RPMI8226 (cell line): Measurements from ENCODE around the gene RHBDL3.

Source experiments
- DNase-seq: peaks from one replicate; pipeline ENCODE4 v3.0.0-alpha.2; 2015

RHBDL3 gene

DNA sequence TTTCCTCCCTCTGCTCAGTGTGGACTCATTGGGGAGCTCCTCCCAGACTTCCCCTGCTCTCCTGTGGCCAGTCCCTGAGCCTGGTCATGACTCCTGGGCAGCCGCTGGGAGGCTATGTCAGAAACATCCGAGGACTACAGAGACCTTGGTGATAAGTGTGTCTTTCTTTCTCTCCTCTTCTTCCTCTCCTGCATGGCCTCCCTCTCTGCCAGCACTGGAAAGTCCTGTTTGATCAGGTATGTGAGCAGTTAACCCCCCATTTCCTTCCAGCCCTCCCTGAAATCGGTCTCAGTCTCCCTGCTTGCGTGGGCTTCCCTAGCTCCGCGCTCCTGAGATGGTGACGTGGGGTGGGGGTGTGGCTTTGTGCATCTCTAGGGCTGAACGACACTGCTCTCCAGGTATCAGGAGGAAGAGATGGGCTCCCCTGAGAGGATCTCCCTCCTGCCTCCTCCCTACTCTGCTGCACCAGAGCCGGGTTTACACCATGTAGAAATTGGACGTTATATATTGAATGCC lies 2.1 kb downstream of the RHBDL3 start:
- DNase-seq, result no peak

DNA sequence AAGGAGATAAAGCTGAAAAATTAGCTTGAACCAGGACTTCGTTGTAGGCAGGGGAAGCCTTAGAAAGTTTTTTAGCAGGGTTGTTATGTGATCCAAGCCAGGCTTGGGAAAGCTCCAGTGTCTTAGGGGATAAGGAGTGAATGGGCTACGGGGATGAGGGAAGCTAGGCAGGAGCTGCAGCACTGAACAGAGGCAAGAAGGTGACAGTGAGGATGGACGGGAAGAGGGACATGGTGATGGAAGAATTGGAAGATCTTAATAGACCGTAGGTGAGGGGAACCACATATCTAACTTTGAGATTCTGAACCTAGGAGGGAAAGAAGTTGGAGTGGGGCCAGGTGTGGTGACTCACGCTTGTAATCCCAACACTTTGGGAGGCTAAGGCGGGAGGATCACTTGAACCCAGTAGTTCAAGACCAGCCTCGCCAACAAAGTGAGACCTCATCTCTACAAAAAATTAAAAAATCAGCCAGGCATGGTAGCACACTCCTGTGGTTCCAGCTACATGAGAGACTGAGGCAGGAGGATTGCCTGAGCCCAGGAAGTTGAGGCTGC lies 3.2 kb downstream of the RHBDL3 start:
- DNase-seq, result no peak

DNA sequence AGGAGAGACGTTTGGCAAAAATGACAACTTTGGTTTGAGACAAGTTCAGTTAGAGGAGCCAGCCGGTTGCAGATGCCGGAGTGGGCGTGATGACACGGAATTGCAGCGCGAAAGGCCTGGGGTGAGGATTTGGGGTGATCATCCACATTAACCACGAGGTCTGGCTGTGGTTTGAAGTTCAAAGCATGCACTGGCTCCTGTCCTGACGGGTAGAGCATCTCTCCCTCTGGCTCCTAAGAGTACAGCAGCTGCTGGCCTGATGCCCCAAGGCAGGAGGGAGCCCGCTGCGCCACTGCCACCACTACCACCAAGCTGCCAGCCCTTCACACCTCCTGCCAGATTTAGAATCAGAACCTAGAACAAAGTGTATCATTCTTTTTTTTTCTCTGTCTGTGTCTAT lies 3.7 kb downstream of the RHBDL3 start:
- DNase-seq, result peak; percentile 22

DNA sequence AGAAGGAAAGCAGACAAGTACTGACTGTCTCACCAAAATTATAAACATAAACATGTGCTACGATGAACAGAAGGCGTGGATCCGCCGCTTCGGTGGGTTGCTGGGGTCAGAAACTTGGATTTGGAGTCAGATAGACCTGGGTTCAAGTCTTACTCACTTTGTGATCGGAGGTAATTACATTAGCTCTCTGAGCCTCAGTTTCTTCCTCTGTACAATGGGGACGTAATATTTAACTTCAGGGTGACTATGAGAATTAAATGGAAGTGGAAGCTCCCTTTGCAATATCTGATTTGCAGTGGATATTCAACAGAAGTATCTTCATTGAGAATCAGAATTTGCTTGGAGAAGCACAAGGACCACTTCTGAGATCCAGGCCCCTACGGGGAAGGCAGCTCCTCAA lies 6.2 kb downstream of the RHBDL3 start:
- DNase-seq, result no peak

DNA sequence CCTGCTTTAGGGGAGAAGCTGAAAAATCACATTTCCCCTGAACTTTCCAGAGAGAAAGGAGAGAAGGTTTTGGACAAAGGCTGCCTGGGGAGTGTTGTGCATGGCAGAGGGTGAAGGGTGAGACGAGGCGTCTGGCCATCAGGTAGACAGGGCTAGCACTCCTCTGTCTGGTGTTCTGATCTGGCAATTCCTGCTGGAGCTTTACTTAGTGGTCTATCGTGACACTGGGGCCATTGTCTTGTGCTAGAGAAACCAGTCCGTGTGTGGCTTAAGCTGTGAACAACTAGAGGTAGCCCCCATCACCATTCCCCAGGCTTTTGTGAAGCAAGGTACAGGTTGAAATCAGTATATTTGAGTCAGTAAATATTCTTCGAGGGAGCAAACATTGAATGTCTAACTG lies 8.5 kb downstream of the RHBDL3 start:
- DNase-seq, result no peak

DNA sequence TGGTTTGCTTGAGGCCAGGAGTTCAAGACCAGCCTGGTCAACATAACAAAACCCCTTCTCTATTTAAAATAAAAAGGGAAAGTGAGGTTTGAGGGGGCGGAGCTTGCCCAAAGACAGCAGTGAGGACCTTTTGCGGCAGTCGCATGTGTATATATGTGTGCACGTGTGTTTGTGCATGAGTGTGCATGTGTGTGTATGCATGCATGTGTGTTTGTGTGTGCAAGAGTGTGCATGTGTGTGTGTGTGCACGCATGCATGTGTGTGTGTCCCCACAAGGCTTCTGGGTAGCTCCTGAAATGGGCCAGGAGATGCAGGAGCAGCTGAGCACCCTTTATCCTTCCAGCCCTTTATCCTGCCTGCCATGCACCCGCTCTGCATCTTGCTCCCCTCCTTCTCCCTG lies 9.0 kb downstream of the RHBDL3 start:
- DNase-seq, result no peak

DNA sequence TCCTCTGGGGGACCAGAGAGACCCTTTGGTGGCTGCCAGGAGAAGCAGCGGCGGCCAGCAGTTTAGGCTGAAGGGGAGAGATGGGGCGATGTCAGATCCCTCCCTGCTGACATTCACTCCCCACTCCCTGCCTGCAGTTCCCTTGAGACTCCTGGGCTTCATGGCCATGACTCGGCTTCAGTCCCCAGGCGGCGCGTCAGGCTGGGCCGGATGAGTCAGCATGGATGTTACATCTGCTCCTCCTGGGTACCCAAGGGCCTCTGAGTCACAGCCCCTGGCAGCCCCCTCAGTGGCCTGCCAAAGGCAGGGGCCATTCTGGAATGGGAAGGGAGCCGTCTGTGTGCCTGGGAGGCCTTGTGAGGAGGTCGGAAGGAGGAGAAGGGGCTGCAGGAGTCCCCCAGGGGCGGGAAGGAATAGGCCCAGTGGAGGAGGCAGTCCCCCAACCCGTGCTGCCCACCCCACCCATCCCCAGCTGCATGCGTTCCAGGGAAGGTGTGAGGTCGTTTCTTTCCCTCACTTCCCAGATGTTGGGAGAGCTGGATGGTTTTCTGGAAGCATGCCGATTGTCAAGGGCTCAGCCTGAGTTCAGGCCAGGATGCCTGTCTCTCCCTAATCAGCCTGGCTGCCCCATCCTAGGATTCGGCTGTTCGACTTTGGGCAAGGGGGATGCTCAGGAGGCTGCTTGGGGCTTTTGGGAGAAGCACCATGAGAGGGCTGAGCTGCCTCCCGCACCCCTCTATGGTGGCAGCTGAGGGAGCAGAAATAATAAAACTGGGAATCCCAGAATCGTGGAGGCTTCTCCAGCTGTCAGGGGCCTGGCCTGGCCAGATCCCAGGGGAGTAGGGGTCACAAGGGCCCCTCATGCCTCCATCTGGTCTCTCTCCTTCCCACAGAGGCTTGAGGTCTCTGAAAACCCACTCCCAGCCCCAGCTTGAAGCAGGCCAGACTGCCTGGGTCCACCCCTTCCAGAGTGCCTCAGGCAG lies 9.7 kb downstream of the RHBDL3 start:
- no peak for DNase-seq

DNA sequence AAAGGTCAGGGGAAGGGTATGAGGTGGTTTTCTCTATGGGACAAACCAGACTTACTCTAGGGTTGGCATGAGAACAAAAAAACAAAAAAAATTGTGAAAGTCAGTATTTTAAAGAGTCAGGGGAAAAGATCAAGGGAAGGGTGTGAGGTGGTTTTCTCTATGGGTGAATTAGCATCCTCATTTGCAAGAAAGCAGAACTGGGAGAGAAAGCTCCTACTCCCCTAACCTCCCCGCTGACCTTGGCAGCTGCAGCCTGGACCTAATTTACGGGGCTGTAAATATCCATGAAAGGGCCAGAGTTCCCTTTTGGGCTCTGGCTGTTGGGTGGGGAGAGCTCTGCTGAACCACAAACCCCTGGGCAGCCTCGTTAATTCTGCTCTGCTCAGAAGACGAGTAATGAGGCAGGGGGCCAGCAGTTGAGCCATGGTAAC lies 10.6 kb downstream of the RHBDL3 start:
- DNase-seq, result peak; percentile 88

DNA sequence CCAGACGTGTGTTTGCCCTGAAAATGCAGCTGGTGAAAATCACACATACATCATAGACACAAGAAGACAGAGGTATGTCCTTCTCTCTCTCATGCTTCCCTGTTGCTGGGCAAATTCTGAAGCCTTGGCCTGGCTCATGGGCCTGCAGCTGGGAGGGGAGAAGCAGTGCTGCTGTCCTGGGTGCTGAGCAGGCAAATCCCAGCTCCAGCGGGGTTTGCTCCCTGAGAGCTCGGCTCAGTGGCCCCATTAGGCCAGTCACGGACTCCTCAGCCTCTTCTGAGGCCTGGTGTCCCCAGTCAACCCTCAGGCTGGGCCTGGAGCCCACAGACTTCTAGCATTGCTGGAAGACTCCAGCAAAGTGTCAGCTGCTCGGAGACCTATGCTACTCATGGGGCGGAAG lies 11.7 kb downstream of the RHBDL3 start:
- DNase-seq, result no peak

DNA sequence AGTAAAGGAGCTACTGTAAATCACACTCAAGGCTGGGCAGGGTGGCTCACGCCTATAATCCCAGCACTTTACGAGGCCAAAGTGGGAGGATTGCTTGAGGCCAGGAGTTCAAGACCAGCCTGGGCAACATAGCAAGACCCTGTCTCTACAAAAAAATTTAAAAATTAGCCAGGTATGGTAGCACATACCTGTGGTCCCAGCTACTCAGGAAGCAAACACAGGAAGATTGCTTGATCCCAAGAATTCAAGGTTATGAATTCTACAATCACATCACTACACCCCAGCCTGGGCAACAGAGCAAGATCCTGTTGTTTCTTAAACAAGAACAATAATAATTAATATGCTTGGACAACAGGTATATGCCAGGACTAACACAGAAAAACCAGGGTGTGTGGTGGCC lies 13.2 kb downstream of the RHBDL3 start:
- no peak for DNase-seq

DNA sequence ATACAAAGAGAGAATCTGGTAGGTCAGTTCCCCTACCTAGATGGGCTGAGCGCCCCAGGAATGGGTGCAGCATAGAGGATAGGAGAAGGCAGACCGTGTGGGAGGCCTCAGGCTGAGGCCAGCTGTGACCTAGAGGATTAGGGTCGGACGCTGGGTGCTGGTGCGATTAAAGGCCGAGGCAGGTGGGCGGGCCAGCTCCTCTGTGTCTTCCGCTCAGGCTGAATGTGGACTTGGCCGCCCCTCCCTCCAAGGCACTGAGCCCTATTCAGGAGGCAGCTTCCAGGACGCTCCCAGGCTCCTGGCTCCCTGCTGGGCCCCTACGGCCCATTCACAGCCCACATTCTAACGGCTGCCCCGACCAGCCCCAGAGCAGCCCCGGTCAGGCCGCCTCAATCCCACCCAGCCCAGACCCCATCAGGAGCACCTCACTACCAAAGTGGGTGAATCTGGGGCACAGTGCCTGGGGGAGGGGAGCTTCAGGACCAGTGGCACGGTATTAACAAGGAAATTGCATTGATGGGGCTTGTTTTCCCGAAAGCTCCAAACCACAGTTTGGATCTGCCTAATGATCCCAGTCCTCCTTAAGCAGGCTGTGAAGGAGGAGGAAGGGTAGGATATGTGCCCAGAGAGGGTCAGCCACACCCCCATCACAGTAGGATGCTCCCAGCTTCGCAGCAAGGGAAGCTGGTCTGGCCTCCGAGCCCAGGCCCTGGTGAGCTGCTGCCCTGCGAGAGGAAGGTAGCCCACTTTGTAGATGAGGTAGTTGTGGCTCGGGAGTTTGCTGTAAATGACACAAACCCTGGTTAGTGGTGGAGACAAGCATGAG lies 14.5 kb downstream of the RHBDL3 start:
- no peak for DNase-seq

DNA sequence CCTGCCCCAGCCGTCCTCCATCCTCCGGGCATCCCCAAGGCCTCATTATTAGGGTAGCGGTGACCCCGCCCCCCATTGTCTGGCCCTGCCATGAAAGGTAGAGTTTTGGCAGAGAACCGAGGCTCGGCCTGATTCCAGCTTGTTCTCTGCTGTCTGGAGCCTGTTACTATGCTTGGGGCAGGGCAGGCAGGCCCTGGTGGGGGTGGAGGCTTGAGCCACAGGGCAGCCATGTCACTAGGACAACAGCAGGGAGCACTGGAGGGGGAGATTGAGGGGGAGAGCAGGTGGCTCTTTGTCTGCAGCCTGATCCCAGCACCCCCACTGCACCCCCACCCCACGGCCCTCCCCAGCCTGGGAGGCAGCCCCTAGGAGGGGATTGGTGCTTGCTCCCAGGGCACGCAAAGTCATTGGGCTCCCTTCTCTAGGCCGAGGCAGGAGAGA lies 15.4 kb downstream of the RHBDL3 start:
- peak; percentile 61 for DNase-seq

DNA sequence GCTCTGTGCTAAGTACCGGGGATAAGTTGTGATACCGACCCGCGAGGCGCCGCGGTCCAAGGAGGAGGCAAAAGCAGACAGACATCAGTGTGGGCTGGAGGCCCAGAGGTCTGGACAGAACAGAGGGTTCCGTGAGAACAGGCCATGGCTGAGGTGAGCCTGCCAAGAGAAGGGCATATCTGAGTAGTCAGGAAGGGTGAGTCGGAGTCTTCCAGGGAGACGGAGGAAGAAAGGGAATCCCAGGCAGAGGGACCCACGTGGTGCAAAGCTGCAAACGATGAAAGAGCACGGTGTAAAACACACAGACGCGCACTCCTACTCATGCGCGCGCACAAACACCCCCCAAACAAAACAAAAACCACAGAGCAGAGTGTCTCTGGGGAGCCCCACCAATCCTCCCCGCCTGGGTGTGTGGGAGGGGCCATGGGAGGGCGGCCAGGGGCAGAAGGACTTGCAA lies 18.1 kb downstream of the RHBDL3 start:
- DNase-seq, result no peak

DNA sequence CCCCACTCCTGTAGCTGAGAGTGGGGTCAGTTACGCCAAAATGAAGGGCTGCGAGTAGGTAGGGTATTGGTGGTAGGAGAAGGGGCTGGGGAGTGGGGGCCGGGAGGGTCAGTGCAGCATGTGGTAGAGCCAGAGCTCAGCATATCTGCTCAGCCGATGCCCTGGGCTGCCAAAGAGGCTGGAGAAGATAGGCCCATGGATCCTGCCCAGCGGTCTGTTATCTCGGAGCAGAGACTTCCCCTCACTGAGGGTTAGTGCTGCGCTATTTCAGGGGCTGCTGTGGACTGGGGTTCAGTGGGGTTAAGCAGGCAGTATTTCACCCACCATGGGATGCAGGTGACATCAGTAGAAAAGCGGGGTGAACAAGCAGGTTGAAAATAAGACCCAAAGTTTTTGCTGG lies 19.7 kb downstream of the RHBDL3 start:
- no peak for DNase-seq

DNA sequence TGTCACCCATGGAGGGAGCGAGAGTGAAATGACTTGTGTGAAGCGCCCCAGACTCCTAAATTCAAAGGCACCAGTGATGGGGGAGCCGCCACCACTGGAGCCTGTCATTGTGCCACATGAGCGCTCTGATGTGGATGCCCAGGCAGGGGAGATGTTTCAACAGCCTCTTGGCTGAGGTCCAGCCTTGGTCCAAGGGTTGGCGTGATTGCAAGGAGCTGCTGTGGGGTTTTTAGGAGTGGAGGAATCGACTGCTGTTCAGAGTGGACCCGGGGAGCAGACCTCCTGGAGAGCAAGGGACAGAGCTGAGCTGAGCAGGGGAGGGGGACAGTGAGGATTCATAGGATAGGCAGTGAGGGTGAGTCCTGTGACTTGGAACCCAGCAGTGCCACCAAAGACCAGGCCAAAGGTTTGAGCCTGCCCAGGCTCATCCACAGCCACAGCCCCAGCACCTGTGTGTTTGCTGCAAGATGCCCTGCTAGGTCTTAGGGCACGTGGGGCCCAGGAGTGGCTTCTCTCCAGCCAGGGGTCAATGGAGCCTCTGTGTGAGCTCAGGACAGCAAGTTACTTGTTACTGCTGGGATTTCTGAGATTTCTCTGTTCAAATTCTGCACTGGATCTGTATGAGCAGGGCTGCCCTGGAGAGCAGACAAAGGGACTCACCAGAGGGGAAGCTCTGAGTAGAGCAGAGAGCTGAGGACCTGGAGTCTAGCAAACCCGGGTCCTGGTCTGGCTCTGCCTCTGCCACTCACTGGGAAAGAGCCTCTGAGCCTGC lies 20.3 kb downstream of the RHBDL3 start:
- peak; percentile 25 for DNase-seq

DNA sequence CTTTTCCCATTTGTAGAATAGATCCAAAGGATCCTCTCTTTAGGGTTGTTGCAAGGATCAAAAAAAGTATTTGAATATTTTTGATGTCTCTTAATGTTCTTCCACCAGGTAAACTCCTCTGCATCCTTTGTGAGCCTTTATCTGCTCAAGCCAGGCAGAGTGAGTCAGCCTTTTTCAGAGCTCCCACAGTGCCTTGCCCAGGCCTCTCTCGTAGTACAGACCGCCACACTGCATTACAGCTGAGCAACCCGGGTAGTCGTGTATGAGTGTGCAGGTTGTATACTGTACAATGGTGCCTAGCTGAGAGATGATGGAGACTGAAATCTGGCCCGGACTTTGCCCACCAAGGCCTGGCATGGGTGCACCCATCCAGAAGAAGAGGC lies 20.9 kb downstream of the RHBDL3 start:
- no peak for DNase-seq

DNA sequence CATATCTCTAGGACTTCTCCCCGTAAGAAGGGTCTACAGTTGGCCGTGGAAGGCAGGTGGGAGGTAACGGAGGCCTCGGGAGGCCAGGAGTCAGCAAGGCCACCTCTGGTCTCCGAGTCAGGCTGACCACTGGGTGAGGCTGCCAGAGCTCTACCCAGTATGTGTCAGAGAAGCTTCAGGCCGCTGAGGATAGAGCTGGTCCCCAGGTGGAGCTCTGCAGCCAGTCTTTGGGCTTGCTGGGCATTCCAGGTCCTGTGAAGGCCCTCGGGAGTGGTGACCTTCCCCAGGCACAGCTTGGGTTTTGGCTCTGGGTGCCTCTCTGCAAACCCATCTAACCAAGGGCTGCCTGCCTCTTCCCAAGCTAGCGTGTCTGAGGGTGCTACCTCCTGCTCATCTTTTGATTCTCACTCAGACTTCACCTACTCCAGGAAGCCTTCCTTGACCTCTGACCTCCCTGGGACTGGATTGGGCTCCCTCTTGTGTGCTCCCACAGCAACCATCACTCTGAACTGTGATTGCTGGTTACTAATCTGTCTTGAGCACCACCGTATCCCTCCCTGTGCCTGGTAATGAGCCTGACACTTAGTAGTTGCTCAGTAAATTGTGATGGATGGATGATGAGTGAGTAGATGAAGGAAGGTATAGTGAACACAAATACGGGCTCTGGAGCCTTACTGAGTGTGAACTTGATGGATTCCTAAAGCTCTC lies 22.3 kb downstream of the RHBDL3 start:
- no peak for DNase-seq

DNA sequence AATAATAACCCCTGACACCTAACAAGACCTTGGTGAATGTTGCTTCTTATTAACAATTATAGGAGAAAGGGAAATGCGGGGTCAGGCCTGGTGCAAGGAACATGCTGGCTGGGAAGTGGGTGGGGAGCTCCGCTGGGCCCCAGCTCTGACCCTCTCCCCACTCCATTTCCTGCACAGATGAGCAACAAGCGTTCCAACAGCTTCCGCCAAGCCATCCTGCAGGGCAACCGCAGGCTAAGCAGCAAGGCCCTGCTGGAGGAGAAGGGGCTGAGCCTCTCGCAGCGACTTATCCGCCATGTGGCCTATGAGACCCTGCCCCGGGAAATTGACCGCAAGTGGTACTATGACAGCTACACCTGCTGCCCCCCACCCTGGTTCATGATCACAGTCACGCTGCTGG lies 23.0 kb downstream of the RHBDL3 start:
- no peak for DNase-seq

DNA sequence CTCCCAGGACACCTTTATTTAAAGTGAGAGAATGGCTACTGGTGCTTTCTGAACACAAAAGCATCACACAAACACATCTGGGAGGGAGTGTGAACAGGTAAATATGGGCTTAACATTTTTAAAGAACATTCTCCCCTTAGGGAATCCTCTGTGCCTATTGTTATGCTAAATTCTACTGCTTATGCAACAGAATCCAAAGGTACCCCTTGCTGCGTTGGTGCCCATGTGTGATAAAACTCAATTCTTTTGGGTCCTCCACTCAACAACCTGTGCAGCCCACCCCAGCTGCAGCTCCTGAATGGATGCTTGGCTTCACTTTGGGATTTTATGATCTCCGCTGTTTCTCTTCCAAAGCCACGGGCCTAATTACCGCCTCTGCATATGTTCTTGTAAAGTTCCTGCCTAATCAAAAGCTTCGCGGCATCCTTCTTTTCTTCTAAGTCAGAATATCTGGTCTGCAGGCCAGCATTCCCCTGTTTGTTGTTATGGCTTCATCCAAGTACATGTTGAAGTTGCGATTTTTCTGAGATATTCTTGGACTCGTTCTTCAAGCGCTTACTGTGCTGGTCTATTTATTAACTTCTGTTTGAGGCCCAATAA lies 23.9 kb downstream of the RHBDL3 start:
- no peak for DNase-seq

DNA sequence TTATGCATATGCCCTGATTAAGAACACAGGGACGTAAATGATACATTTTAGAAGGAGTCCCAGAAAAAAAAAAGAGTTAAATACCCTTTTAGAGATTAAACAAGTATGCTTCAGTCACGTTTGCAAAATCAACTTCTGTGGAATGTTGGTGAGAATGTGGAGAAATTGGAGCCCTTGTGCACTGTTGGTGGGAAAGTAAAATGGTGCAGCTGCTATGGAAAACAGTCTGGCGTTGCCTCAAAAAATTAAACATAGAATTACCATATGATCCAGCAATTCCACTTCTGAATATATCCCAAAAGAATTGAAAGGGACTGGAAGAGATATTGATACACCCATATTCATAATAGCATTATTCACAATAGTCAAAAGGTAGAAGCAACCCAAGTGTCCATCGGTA lies 26.5 kb downstream of the RHBDL3 start:
- no peak for DNase-seq

DNA sequence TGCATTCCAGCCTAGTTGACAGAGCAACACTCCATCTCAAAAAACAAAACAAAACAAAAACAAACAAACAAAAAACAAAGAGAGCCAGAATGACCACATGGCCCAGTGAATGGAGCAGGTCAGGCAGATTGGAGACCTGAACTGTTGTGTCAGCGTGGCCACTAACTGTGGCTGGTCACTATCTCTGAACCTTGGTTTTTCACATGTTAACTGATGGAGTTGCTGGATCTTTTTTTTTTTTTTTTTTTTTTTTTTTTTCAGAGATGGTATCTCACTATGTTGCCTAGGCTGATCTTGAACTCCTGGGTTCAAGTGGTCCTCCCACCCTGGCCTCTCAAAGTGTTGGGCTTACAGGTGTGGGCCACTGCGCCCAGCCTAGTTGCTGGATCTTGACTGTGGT lies 31.8 kb downstream of the RHBDL3 start:
- DNase-seq, result no peak
